GM20000 (cell line): ENCODE measurements around the gene CEACAM5.

Experiments used
- DNase-seq: peaks from one replicate; pipeline ENCODE4 v3.0.0; 2012; ENCODE audit warnings: low spot score
- TF ChIP-seq, protein P1 (sequence below): IDR thresholded peaks from 2 replicates; pipeline ENCODE4 v1.5.1; 2012; ENCODE audit warnings: mild to moderate bottlenecking, control low read depth; ENCODE audit errors: extremely low read depth, missing control alignments

CEACAM5 gene

DNA sequence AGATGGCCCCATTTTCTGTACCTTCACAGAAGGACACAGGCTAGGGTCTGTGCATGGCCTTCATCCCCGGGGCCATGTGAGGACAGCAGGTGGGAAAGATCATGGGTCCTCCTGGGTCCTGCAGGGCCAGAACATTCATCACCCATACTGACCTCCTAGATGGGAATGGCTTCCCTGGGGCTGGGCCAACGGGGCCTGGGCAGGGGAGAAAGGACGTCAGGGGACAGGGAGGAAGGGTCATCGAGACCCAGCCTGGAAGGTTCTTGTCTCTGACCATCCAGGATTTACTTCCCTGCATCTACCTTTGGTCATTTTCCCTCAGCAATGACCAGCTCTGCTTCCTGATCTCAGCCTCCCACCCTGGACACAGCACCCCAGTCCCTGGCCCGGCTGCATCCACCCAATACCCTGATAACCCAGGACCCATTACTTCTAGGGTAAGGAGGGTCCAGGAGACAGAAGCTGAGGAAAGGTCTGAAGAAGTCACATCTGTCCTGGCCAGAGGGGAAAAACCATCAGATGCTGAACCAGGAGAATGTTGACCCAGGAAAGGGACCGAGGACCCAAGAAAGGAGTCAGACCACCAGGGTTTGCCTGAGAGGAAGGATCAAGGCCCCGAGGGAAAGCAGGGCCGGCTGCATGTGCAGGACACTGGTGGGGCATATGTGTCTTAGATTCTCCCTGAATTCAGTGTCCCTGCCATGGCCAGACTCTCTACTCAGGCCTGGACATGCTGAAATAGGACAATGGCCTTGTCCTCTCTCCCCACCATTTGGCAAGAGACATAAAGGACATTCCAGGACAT, 13.4 kb upstream of the CEACAM5 start:
- DNase-seq: no peak
- TF ChIP-seq, protein P1, sequence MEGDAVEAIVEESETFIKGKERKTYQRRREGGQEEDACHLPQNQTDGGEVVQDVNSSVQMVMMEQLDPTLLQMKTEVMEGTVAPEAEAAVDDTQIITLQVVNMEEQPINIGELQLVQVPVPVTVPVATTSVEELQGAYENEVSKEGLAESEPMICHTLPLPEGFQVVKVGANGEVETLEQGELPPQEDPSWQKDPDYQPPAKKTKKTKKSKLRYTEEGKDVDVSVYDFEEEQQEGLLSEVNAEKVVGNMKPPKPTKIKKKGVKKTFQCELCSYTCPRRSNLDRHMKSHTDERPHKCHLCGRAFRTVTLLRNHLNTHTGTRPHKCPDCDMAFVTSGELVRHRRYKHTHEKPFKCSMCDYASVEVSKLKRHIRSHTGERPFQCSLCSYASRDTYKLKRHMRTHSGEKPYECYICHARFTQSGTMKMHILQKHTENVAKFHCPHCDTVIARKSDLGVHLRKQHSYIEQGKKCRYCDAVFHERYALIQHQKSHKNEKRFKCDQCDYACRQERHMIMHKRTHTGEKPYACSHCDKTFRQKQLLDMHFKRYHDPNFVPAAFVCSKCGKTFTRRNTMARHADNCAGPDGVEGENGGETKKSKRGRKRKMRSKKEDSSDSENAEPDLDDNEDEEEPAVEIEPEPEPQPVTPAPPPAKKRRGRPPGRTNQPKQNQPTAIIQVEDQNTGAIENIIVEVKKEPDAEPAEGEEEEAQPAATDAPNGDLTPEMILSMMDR: no peak

GRCh38 chr19:41695745-41696144, 12.7 kb upstream of the CEACAM5 start:
- TF ChIP-seq, protein P1: no peak
- no peak for DNase-seq

DNA sequence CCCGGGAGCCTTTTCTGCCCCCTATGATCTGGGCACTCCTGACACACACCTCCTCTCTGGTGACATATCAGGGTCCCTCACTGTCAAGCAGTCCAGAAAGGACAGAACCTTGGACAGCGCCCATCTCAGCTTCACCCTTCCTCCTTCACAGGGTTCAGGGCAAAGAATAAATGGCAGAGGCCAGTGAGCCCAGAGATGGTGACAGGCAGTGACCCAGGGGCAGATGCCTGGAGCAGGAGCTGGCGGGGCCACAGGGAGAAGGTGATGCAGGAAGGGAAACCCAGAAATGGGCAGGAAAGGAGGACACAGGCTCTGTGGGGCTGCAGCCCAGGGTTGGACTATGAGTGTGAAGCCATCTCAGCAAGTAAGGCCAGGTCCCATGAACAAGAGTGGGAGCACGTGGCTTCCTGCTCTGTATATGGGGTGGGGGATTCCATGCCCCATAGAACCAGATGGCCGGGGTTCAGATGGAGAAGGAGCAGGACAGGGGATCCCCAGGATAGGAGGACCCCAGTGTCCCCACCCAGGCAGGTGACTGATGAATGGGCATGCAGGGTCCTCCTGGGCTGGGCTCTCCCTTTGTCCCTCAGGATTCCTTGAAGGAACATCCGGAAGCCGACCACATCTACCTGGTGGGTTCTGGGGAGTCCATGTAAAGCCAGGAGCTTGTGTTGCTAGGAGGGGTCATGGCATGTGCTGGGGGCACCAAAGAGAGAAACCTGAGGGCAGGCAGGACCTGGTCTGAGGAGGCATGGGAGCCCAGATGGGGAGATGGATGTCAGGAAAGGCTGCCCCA, 11.8 kb upstream of the CEACAM5 start:
- DNase-seq: no peak
- TF ChIP-seq, protein P1: no peak

- TF ChIP-seq, protein P1: no peak
- DNase-seq: no peak
Measured at GRCh38 chr19:41697198-41697855, 11.1 kb upstream of the CEACAM5 start.

GRCh38 chr19:41698746-41699230, 9.6 kb upstream of the CEACAM5 start:
- peak; percentile 33 for DNase-seq
- TF ChIP-seq, protein P1: no peak

DNA sequence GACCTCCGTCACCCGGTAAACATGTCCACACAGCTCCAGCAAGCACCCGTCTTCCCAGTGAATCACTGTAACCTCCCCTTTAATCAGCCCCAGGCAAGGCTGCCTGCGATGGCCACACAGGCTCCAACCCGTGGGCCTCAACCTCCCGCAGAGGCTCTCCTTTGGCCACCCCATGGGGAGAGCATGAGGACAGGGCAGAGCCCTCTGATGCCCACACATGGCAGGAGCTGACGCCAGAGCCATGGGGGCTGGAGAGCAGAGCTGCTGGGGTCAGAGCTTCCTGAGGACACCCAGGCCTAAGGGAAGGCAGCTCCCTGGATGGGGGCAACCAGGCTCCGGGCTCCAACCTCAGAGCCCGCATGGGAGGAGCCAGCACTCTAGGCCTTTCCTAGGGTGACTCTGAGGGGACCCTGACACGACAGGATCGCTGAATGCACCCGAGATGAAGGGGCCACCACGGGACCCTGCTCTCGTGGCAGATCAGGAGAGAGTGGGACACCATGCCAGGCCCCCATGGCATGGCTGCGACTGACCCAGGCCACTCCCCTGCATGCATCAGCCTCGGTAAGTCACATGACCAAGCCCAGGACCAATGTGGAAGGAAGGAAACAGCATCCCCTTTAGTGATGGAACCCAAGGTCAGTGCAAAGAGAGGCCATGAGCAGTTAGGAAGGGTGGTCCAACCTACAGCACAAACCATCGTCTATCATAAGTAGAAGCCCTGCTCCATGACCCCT, 9.0 kb upstream of the CEACAM5 start:
- no peak for DNase-seq
- TF ChIP-seq, protein P1: no peak
